ENCODE measurements around the gene OR52E5.

- TF ChIP-seq POLR2A (IDR thresholded peaks at IDR 0.05; ENCODE audit: low read length): no peak
- TF ChIP-seq GATA1 (IDR thresholded peaks at IDR 0.05; ENCODE audit: low read depth, low read length): no peak
These were observed at the start of gene OR52E5 for GRCh38 chr11:5892908-5893307.

Data from erythroblast (primary cell).